ENCODE data around the gene SGK2. TPM values are rescaled to one million over a fixed set of nuclear protein-coding genes. Genes with fewer than 3 reads are reported as not detected.

SGK2 gene
- total RNA-seq (2014; rRNA removed; shearing (Covaris generic); ENCODE audit: low replicate concordance) = 0.43 TPM in 1 of 2 replicates, not detected in the other

DNA sequence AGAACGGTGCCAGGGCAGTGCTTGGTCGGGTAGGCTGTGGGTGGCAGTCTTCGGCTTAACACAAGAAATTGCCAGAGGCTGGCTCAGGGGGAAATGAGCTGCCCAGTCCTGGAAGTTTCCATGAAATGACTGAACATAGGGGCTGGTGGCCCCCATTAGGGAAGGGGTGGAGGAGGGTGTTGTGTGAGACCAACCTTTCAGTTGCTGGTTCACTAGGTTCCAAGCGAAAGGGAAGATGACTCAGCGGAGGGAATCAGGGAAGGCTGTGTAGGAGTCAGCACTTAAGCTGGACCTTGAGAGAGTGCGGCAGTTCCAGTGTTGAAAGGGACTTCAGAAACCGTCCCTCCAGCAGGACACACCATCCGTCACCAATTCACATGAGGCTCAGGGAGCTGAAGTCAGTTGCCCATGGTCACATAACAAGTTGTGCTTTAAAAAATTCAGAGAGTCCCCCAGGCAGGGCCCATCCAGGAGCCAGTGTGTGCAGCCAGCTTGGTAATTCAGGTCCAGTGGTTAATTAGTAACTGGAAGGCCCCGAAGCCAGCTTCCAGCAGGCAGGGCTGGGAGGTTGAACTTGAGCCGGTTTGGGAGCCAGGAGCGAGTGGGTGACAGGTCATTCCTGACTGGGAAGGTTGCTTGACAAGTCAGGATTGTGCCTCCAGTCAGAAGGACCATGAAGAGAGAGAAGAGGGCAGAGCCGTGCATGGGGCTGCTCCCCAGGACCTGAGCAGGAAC lies at the start of gene SGK2:
Gene SGK2 (plus strand): TSS at position 616 of the 735 bp plus-strand sequence. CDS start 7,469 bp downstream, outside the sequence.
- Histone ChIP-seq H2AFZ (ENCODE audit: low read length) (no peak within 1 kb of the TSS), H3K4me1 (ENCODE audit: low read length) (no peaks in the 10 kb centered on the region), H3K4me2 (ENCODE audit: low read depth, low read length, poor library complexity, severe bottlenecking) (no peak within 1 kb of the TSS), H3K27me3 (ENCODE audit: low read length) (no peaks in the 10 kb centered on the region), H3K9me3 (ENCODE audit: low read length) (no peaks in the 10 kb centered on the region), H3K9ac (ENCODE audit: low read length) (no peak within 1 kb of the TSS), H3K79me2 (ENCODE audit: low read length) (no peaks in the 10 kb centered on the region), H3K9me2 (replicated peaks; ENCODE audit: insufficient read depth, low read length) (no peaks in the 10 kb centered on the region), H3K27ac (ENCODE audit: low read length) (no peak within 1 kb of the TSS), H3K4me3 (ENCODE audit: low read length) (no peak within 1 kb of the TSS), H4K20me1 (ENCODE audit: insufficient read depth, low read depth, low read length) (no peaks in the 10 kb centered on the region), H3K36me3 (ENCODE audit: insufficient read depth, low read length) (no peaks in the 10 kb centered on the region)
- DNase-seq = no peak

DNA sequence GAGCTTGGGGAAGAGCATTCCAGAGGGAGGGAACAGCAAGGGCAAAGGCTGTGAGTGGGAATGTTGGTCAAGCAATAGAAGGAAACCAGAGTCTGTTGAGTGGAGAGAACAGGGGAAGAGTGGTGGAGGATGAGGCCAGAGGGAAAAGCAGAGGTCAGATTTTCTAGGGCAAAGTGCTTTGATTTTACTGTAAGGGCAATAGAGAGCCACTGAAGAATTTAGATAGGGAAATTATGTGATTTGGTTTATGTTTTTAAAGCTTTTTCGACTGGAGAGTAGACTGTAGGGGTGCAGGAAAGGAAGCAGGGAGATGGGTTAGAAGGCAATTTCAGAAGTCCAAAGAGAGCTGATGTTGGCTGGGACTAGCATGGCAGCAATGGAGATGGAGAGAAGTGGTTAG lies 46.9 kb upstream of the SGK2 start:
- Histone ChIP-seq H3K4me3 (ENCODE audit: low read length) (no peak overlapping the region), H2AFZ (ENCODE audit: low read length) (no peak overlapping the region), H3K9me3 (ENCODE audit: low read length) (no peaks in the 10 kb centered on the region), H3K36me3 (ENCODE audit: insufficient read depth, low read length) (no peaks in the 10 kb centered on the region), H3K27me3 (ENCODE audit: low read length) (no peaks in the 10 kb centered on the region), H3K9ac (ENCODE audit: low read length) (no peak overlapping the region), H3K9me2 (replicated peaks; ENCODE audit: insufficient read depth, low read length) (no peaks in the 10 kb centered on the region), H3K27ac (ENCODE audit: low read length) (no peak overlapping the region), H3K4me1 (ENCODE audit: low read length) (peaks cover 16% of the 10 kb centered on the region), H4K20me1 (ENCODE audit: insufficient read depth, low read depth, low read length) (no peaks in the 10 kb centered on the region), H3K79me2 (ENCODE audit: low read length) (peaks cover 15% of the 10 kb centered on the region), H3K4me2 (ENCODE audit: low read depth, low read length, poor library complexity, severe bottlenecking) (no peak overlapping the region)
- no peak for DNase-seq

GRCh38 chr20:43513372-43513930 lies 45.4 kb upstream of the SGK2 start:
- peaks cover 15% of the 10 kb centered on the region for H3K79me2 ChIP-seq (ENCODE audit: low read length)
- no peak for DNase-seq
- peak overlapping the region; percentile 73; the same call in 1 of the 2 replicates for H2AFZ ChIP-seq (ENCODE audit: low read length)
- peak overlapping the region; percentile 74 for H3K4me2 ChIP-seq (ENCODE audit: low read depth, low read length, poor library complexity, severe bottlenecking)
- no peaks in the 10 kb centered on the region for H3K9me2 ChIP-seq (replicated peaks; ENCODE audit: insufficient read depth, low read length)
- peak overlapping the region; percentile 76 for H3K4me3 ChIP-seq (ENCODE audit: low read length)
- no peaks in the 10 kb centered on the region for H3K27me3 ChIP-seq (ENCODE audit: low read length)
- H3K36me3 ChIP-seq (ENCODE audit: insufficient read depth, low read length) = no peaks in the 10 kb centered on the region
- no peaks in the 10 kb centered on the region for H3K9me3 ChIP-seq (ENCODE audit: low read length)
- H4K20me1 ChIP-seq (ENCODE audit: insufficient read depth, low read depth, low read length) = no peaks in the 10 kb centered on the region
- H3K4me1 ChIP-seq (ENCODE audit: low read length) = peaks cover 16% of the 10 kb centered on the region
- H3K9ac ChIP-seq (ENCODE audit: low read length) = peak overlapping the region; percentile 74
- no peak overlapping the region for H3K27ac ChIP-seq (ENCODE audit: low read length)

GRCh38 chr20:43513931-43514647 lies 44.7 kb upstream of the SGK2 start:
- peak overlapping the region; percentile 85 for H3K9ac ChIP-seq (ENCODE audit: low read length)
- no peaks in the 10 kb centered on the region for H3K27me3 ChIP-seq (ENCODE audit: low read length)
- peaks cover 16% of the 10 kb centered on the region for H3K4me1 ChIP-seq (ENCODE audit: low read length)
- no peaks in the 10 kb centered on the region for H3K36me3 ChIP-seq (ENCODE audit: insufficient read depth, low read length)
- peak; percentile 99 for DNase-seq
- H3K4me3 ChIP-seq (ENCODE audit: low read length) = peak overlapping the region; percentile 80
- 0 out of 2 replicates have a peak overlapping the region, but pooled peaks have one; percentile 41 for H3K27ac ChIP-seq (ENCODE audit: low read length)
- peaks cover 15% of the 10 kb centered on the region for H3K79me2 ChIP-seq (ENCODE audit: low read length)
- no peaks in the 10 kb centered on the region for H4K20me1 ChIP-seq (ENCODE audit: insufficient read depth, low read depth, low read length)
- peak overlapping the region; percentile 74 for H3K4me2 ChIP-seq (ENCODE audit: low read depth, low read length, poor library complexity, severe bottlenecking)
- no peaks in the 10 kb centered on the region for H3K9me2 ChIP-seq (replicated peaks; ENCODE audit: insufficient read depth, low read length)
- H2AFZ ChIP-seq (ENCODE audit: low read length) = peak overlapping the region; percentile 73; the same call in 1 of the 2 replicates
- no peaks in the 10 kb centered on the region for H3K9me3 ChIP-seq (ENCODE audit: low read length)

- Histone ChIP-seq H2AFZ (ENCODE audit: low read length) (peak overlapping the region; percentile 66; the same call in 1 of the 2 replicates), H3K36me3 (ENCODE audit: insufficient read depth, low read length) (no peaks in the 10 kb centered on the region), H3K9me2 (replicated peaks; ENCODE audit: insufficient read depth, low read length) (no peaks in the 10 kb centered on the region), H3K9ac (ENCODE audit: low read length) (peak overlapping the region; percentile 85), H3K79me2 (ENCODE audit: low read length) (peaks cover 15% of the 10 kb centered on the region), H3K27ac (ENCODE audit: low read length) (0 out of 2 replicates have a peak overlapping the region, but pooled peaks have one; percentile 41), H3K4me1 (ENCODE audit: low read length) (peaks cover 16% of the 10 kb centered on the region), H3K4me2 (ENCODE audit: low read depth, low read length, poor library complexity, severe bottlenecking) (peak overlapping the region; percentile 74), H4K20me1 (ENCODE audit: insufficient read depth, low read depth, low read length) (no peaks in the 10 kb centered on the region), H3K27me3 (ENCODE audit: low read length) (no peaks in the 10 kb centered on the region), H3K9me3 (ENCODE audit: low read length) (no peaks in the 10 kb centered on the region), H3K4me3 (ENCODE audit: low read length) (peak overlapping the region; percentile 80)
- DNase-seq = no peak
Measured at GRCh38 chr20:43514648-43514999, 44.2 kb upstream of the SGK2 start.

- Histone ChIP-seq H2AFZ (ENCODE audit: low read length) (no peak overlapping the region), H3K79me2 (ENCODE audit: low read length) (peaks cover 15% of the 10 kb centered on the region), H3K9me3 (ENCODE audit: low read length) (peaks cover 4% of the 10 kb centered on the region; the same call in 1 of the 2 replicates), H3K4me3 (ENCODE audit: low read length) (peak overlapping the region; percentile 80), H3K36me3 (ENCODE audit: insufficient read depth, low read length) (no peaks in the 10 kb centered on the region), H3K27me3 (ENCODE audit: low read length) (no peaks in the 10 kb centered on the region), H3K9ac (ENCODE audit: low read length) (peak overlapping the region; percentile 85), H3K9me2 (replicated peaks; ENCODE audit: insufficient read depth, low read length) (no peaks in the 10 kb centered on the region), H3K4me1 (ENCODE audit: low read length) (peaks cover 16% of the 10 kb centered on the region), H3K27ac (ENCODE audit: low read length) (no peak overlapping the region; the same call in 1 of the 2 replicates), H4K20me1 (ENCODE audit: insufficient read depth, low read depth, low read length) (no peaks in the 10 kb centered on the region), H3K4me2 (ENCODE audit: low read depth, low read length, poor library complexity, severe bottlenecking) (peak overlapping the region; percentile 74)
- no peak for DNase-seq
Measured at GRCh38 chr20:43515628-43516027, 43.2 kb upstream of the SGK2 start.

DNA sequence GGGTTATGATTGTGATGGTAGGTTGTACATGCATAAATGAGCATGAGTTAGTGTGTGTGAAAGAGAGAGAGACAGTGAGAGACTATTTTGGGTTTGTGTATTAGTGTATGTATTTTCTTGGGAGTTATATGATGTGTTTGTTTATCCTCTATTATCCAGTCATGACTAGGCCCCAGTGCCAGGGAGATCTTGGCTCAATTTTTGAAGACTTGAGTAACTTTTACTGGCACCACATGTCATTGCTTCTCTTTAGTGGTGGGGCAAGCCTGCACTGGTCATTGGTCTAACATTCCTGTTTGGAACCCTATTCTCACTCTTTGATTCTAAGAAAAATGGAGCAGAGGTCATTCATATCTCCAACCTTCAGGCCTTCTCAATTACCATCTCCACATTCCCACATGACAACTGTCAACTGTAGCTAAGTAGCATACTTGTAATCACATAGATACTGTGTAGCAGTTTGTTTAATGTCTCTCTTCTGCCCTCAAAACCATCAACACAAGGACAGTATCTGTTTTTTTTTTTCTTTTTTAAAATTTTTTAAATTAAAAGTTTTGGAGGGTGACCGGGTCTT lies 42.5 kb upstream of the SGK2 start:
- peak overlapping the region; percentile 80; the same call in 1 of the 2 replicates for H3K4me3 ChIP-seq (ENCODE audit: low read length)
- H3K4me2 ChIP-seq (ENCODE audit: low read depth, low read length, poor library complexity, severe bottlenecking) = peak overlapping the region; percentile 74
- peaks cover 16% of the 10 kb centered on the region for H3K4me1 ChIP-seq (ENCODE audit: low read length)
- H3K9me2 ChIP-seq (replicated peaks; ENCODE audit: insufficient read depth, low read length) = no peaks in the 10 kb centered on the region
- DNase-seq = no peak
- H4K20me1 ChIP-seq (ENCODE audit: insufficient read depth, low read depth, low read length) = no peaks in the 10 kb centered on the region
- H3K27ac ChIP-seq (ENCODE audit: low read length) = no peak overlapping the region
- H2AFZ ChIP-seq (ENCODE audit: low read length) = no peak overlapping the region
- no peaks in the 10 kb centered on the region for H3K27me3 ChIP-seq (ENCODE audit: low read length)
- no peaks in the 10 kb centered on the region for H3K36me3 ChIP-seq (ENCODE audit: insufficient read depth, low read length)
- peaks cover 4% of the 10 kb centered on the region; the same call in 1 of the 2 replicates for H3K9me3 ChIP-seq (ENCODE audit: low read length)
- H3K9ac ChIP-seq (ENCODE audit: low read length) = peak overlapping the region; percentile 85
- H3K79me2 ChIP-seq (ENCODE audit: low read length) = peaks cover 15% of the 10 kb centered on the region

Data from Karpas-422 (cell line).